Activated T-cell treated with anti-CD3 and anti-CD28 coated beads, Interleukin-2, amount 50 U/mL, for 4 hours (primary cell): ENCODE measurements around the gene KIF21A. TPM values are rescaled to one million over a fixed set of nuclear protein-coding genes. Genes with fewer than 3 reads are reported as not detected.

Experiments
- ATAC-seq, 2 donors: fragments of 200-7000 bp; cut with Tn5 transposase; one replicate each; pipeline ENCODE4 v1.10.0; 2021
- DNase-seq: peaks from one replicate; pipeline ENCODE4 v3.0.0-alpha.2; 2020
- H3K27me3 Mint-ChIP-seq: one replicate; pipeline ENCODE4 v1.8.0; 2021; ENCODE audit warnings: low read depth, mixed read lengths
- H3K36me3 Mint-ChIP-seq: one replicate; pipeline ENCODE4 v1.8.0; 2022; ENCODE audit warnings: mixed read lengths; ENCODE audit not compliant: insufficient read depth
- H3K4me1 Mint-ChIP-seq: one replicate; pipeline ENCODE4 v1.8.0; 2021; ENCODE audit warnings: low read depth, mixed read lengths
- H3K4me3 Mint-ChIP-seq: one replicate; pipeline ENCODE4 v1.8.0; 2021; ENCODE audit warnings: mild to moderate bottlenecking, moderate library complexity, mixed read lengths
- H3K9me3 Mint-ChIP-seq: one replicate; pipeline ENCODE4 v1.8.0; 2021; ENCODE audit warnings: mixed read lengths
- total RNA-seq, 3 donors: library from RNA; stranded (reverse); gene quantifications; one replicate each; pipeline ENCODE4 v1.2.1, GENCODE V29; 2021

KIF21A gene
- total RNA-seq, 3 donors from 2014 or later, result 22.4 to 27.8 (median 25.2) TPM

GRCh38 chr12:39448038-39448437 lies 5.1 kb upstream of the KIF21A start:
- Mint-ChIP-seq H3K4me1 (peaks cover 4% of the 10 kb centered on the region), H3K27me3 (no peaks in the 10 kb centered on the region), H3K36me3 (no peaks in the 10 kb centered on the region), H3K4me3 (no peak overlapping the region), H3K9me3 (no peaks in the 10 kb centered on the region)
- no peak for ATAC-seq
- DNase-seq, result no peak

- Mint-ChIP-seq H3K27me3 (no peaks in the 10 kb centered on the region), H3K9me3 (no peaks in the 10 kb centered on the region), H3K36me3 (no peaks in the 10 kb centered on the region), H3K4me3 (peak overlapping the region; percentile 81), H3K4me1 (peaks cover 21% of the 10 kb centered on the region)
- ATAC-seq (no peak), DNase-seq (no peak)
These were observed 949 bp upstream of the KIF21A start for GRCh38 chr12:39443929-39444209.

GRCh38 chr12:39442831-39443080 lies 164 bp downstream of the KIF21A start:
- Mint-ChIP-seq H3K4me1 (peaks cover 21% of the 10 kb centered on the region), H3K9me3 (no peaks in the 10 kb centered on the region), H3K27me3 (no peaks in the 10 kb centered on the region), H3K4me3 (peak overlapping the region; percentile 87), H3K36me3 (no peaks in the 10 kb centered on the region)
- DNase-seq (no peak), ATAC-seq (peak; percentile 21 to 32)

GRCh38 chr12:39441963-39442830 lies 723 bp downstream of the KIF21A start:
- ATAC-seq, result peak; percentile 7 to 18
- Mint-ChIP-seq H3K27me3 (no peaks in the 10 kb centered on the region), H3K9me3 (no peaks in the 10 kb centered on the region), H3K4me3 (peak overlapping the region; percentile 87), H3K36me3 (no peaks in the 10 kb centered on the region), H3K4me1 (peaks cover 21% of the 10 kb centered on the region)
- DNase-seq, result peak; percentile 47

GRCh38 chr12:39441189-39441962 lies 1.5 kb downstream of the KIF21A start:
- no peaks in the 10 kb centered on the region for H3K27me3 Mint-ChIP-seq
- peaks cover 21% of the 10 kb centered on the region for H3K4me1 Mint-ChIP-seq
- H3K4me3 Mint-ChIP-seq, result peak overlapping the region; percentile 87
- ATAC-seq, result no peak
- H3K36me3 Mint-ChIP-seq, result no peaks in the 10 kb centered on the region
- no peaks in the 10 kb centered on the region for H3K9me3 Mint-ChIP-seq
- no peak for DNase-seq

GRCh38 chr12:39440781-39441180 lies 2.1 kb downstream of the KIF21A start:
- ATAC-seq (no peak), DNase-seq (no peak)
- peaks cover 21% of the 10 kb centered on the region for H3K4me1 Mint-ChIP-seq
- no peaks in the 10 kb centered on the region for H3K36me3 Mint-ChIP-seq
- H3K4me3 Mint-ChIP-seq, result peak overlapping the region; percentile 33
- H3K27me3 Mint-ChIP-seq, result no peaks in the 10 kb centered on the region
- no peaks in the 10 kb centered on the region for H3K9me3 Mint-ChIP-seq

- Mint-ChIP-seq H3K36me3 (no peaks in the 10 kb centered on the region), H3K9me3 (no peaks in the 10 kb centered on the region), H3K4me3 (peak overlapping the region; percentile 29), H3K4me1 (peaks cover 21% of the 10 kb centered on the region), H3K27me3 (no peaks in the 10 kb centered on the region)
- ATAC-seq, result no peak
- DNase-seq, result no peak
These were observed 2.8 kb downstream of the KIF21A start for GRCh38 chr12:39440101-39440500.

- H3K4me1 Mint-ChIP-seq, result peaks cover 3% of the 10 kb centered on the region
- DNase-seq (no peak), ATAC-seq (no peak)
- H3K4me3 Mint-ChIP-seq, result no peak overlapping the region
- no peaks in the 10 kb centered on the region for H3K27me3 Mint-ChIP-seq
- no peaks in the 10 kb centered on the region for H3K9me3 Mint-ChIP-seq
- no peaks in the 10 kb centered on the region for H3K36me3 Mint-ChIP-seq
These were observed 7.4 kb downstream of the KIF21A start for GRCh38 chr12:39435531-39435930.

GRCh38 chr12:39431797-39432196 lies 11.1 kb downstream of the KIF21A start:
- DNase-seq, result no peak
- Mint-ChIP-seq H3K4me3 (no peak overlapping the region), H3K9me3 (no peaks in the 10 kb centered on the region), H3K27me3 (no peaks in the 10 kb centered on the region), H3K4me1 (peaks cover 9% of the 10 kb centered on the region), H3K36me3 (peaks cover 6% of the 10 kb centered on the region)
- no peak for ATAC-seq

- H3K4me1 Mint-ChIP-seq, result peaks cover 9% of the 10 kb centered on the region
- H3K27me3 Mint-ChIP-seq, result no peaks in the 10 kb centered on the region
These were observed 11.7 kb downstream of the KIF21A start for GRCh38 chr12:39431002-39431796.

GRCh38 chr12:39429809-39430208 lies 13.1 kb downstream of the KIF21A start:
- Mint-ChIP-seq H3K36me3 (peaks cover 6% of the 10 kb centered on the region), H3K9me3 (no peaks in the 10 kb centered on the region), H3K4me3 (no peak overlapping the region), H3K4me1 (peaks cover 9% of the 10 kb centered on the region), H3K27me3 (no peaks in the 10 kb centered on the region)
- ATAC-seq, result no peak
- DNase-seq, result no peak

More at GRCh38 chr12:39431002-39431796, 11.7 kb downstream of the KIF21A start:
- H3K36me3 Mint-ChIP-seq, result peaks cover 6% of the 10 kb centered on the region
- no peak overlapping the region for H3K4me3 Mint-ChIP-seq
- no peak for ATAC-seq
- no peak for DNase-seq
- no peaks in the 10 kb centered on the region for H3K9me3 Mint-ChIP-seq

- no peaks in the 10 kb centered on the region for H3K9me3 Mint-ChIP-seq
- DNase-seq (no peak), ATAC-seq (no peak)
- no peak overlapping the region for H3K4me3 Mint-ChIP-seq
- H3K4me1 Mint-ChIP-seq, result peaks cover 9% of the 10 kb centered on the region
- H3K36me3 Mint-ChIP-seq, result peaks cover 6% of the 10 kb centered on the region
- H3K27me3 Mint-ChIP-seq, result no peaks in the 10 kb centered on the region
These were observed 15.5 kb downstream of the KIF21A start for GRCh38 chr12:39427360-39427808.

- ATAC-seq, result no peak
These were observed 16.2 kb downstream of the KIF21A start for GRCh38 chr12:39426636-39427240.

GRCh38 chr12:39420043-39420442 lies 22.9 kb downstream of the KIF21A start:
- H3K4me3 Mint-ChIP-seq, result no peak overlapping the region
- DNase-seq (no peak), ATAC-seq (no peak)
- H3K27me3 Mint-ChIP-seq, result no peaks in the 10 kb centered on the region
- H3K9me3 Mint-ChIP-seq, result no peaks in the 10 kb centered on the region
- peaks cover 17% of the 10 kb centered on the region for H3K36me3 Mint-ChIP-seq
- H3K4me1 Mint-ChIP-seq, result peaks cover 1% of the 10 kb centered on the region

More at GRCh38 chr12:39426636-39427240, 16.2 kb downstream of the KIF21A start:
- no peak for DNase-seq
- Mint-ChIP-seq H3K4me3 (no peak overlapping the region), H3K9me3 (no peaks in the 10 kb centered on the region), H3K4me1 (peaks cover 9% of the 10 kb centered on the region), H3K36me3 (peaks cover 6% of the 10 kb centered on the region), H3K27me3 (no peaks in the 10 kb centered on the region)
